ENCODE measurements around the gene KCNRG.
A peak's percentile ranks its signal among the peaks of the same experiment; 100 is the strongest.
"Not testable (repeated sequence)": the region's sequence is repeated elsewhere in the genome, so short reads cannot be mapped to it uniquely, and the experiment has no call there.

The KCNRG gene

GRCh38 chr13:50015258-50015657 is at the start of gene KCNRG:
Gene KCNRG (plus strand): TSS chr13:50015444. CDS start chr13:50015494, 50 bp downstream.
- no peak for DNase-seq

GRCh38 chr13:49967456-49967855 is 47.8 kb upstream of the KCNRG start:
- no peak for DNase-seq

- no peak for DNase-seq
Measured at GRCh38 chr13:49972709-49973108, 42.5 kb upstream of the KCNRG start.

- no peak for DNase-seq
Measured at GRCh38 chr13:49975826-49976225, 39.4 kb upstream of the KCNRG start.

GRCh38 chr13:49976314-49977258 is 38.7 kb upstream of the KCNRG start:
- DNase-seq, result peak; percentile 64

- no peak for DNase-seq
Measured at GRCh38 chr13:49977992-49978391, 37.3 kb upstream of the KCNRG start.

GRCh38 chr13:49980266-49980665 is 35.0 kb upstream of the KCNRG start:
- DNase-seq, result no peak

- DNase-seq, result no peak
Measured at GRCh38 chr13:49985129-49985528, 30.1 kb upstream of the KCNRG start.

- DNase-seq, result no peak
Measured at GRCh38 chr13:49986471-49986870, 28.8 kb upstream of the KCNRG start.

- not testable (repeated sequence) for DNase-seq
Measured at GRCh38 chr13:49990612-49991011, 24.6 kb upstream of the KCNRG start.

- DNase-seq, result no peak
Measured at GRCh38 chr13:49993111-49993510, 22.1 kb upstream of the KCNRG start.

- no peak for DNase-seq
Measured at GRCh38 chr13:49993666-49994065, 21.6 kb upstream of the KCNRG start.

- DNase-seq, result no peak
Measured at GRCh38 chr13:49995625-49996101, 19.6 kb upstream of the KCNRG start.

- peak; percentile 90 for DNase-seq
Measured at GRCh38 chr13:49996161-49996915, 18.9 kb upstream of the KCNRG start.

- DNase-seq, result peak; percentile 88
Measured at GRCh38 chr13:49996951-49997895, 18.0 kb upstream of the KCNRG start, which contains the start of gene TRIM13. Gene TRIM13 (plus strand): TSS chr13:49997042. CDS start chr13:50011941, 14,899 bp downstream.

GRCh38 chr13:49997955-49998354 is 17.3 kb upstream of the KCNRG start:
- peak; percentile 9 for DNase-seq

- no peak for DNase-seq
Measured at GRCh38 chr13:49998714-49999624, 16.3 kb upstream of the KCNRG start.

GRCh38 chr13:50001287-50001686 is 14.0 kb upstream of the KCNRG start:
- DNase-seq, result no peak

- DNase-seq, result no peak
Measured at GRCh38 chr13:50006426-50007135, 8.7 kb upstream of the KCNRG start.

- DNase-seq, result no peak
Measured at GRCh38 chr13:50011461-50011860, 3.8 kb upstream of the KCNRG start.

Data from EL (cell line).